Activated CD4-positive, alpha-beta T cell treated with anti-CD3 and anti-CD28 coated beads for 24 hours (primary cell): Measurements from ENCODE around the gene GRSF1.
"Not testable (repeated sequence)": the region's sequence is repeated elsewhere in the genome, so short reads cannot be mapped to it uniquely, and the experiment has no call there.

Experiments
- DNase-seq, 2 donors: peaks; one replicate each; pipeline ENCODE4 v3.0.0-alpha.2; 2020; ENCODE audit warnings: low read depth in 2 of 2

Gene GRSF1

GRCh38 chr4:70836081-70836480, 3.6 kb downstream of the GRSF1 start:
- DNase-seq, result no peak

DNA sequence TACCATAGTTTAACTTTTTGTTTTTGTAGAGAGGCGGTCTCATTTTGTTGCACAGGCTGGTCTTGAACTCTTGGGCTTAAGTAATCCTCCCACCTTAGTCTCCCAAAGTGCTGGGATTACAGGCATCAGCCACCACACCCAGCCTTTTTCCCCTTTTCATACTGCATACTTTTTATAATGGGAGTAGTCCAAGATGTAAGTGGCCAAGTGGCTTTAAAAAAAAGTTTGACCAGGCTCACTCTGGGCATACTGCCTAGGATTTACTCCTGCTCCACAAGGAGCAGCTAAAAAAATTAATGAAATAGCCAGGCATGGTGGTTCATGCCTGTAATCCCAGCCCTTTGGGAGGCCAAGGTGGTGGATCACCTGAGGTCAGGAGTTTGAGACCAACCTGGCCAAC, 6.0 kb downstream of the GRSF1 start:
- no peak for DNase-seq

DNA sequence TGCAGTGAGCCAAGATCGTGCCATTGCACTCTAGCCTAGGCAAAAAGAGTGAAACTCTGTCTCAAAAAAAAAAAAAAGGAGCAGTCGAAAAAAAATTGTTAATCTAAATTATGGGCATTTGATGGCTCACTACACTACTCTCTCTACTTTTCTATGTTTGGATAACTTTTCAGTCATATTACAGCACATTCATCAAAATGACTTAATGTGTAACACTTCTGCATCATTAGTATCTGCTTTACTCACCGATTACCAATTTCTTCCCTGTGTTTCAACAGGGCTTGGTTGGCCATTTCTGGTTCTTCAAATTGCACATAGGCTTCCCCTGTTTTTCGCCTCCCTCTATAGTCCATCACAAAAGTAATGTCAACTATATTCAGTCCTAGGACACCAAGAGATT, 8.4 kb downstream of the GRSF1 start:
- DNase-seq, result no peak

DNA sequence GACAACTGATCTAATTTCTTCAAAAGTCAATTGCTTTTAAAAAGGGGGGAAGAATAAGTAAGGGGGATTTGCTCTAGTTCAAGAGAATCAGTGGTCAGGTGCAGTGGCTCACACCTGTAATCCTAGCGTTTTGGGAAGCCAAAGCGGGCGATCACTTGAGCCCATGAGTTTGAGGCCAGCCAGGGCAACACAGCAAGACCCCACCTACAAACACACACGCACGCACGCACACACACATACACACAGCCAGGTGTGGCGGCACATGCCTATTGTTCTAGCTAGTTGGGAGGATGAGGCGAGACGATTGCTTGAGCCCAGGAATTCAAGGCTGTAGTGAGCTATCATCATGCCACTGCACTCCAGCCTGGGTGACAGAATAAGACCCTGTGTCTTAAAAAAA, 9.6 kb downstream of the GRSF1 start:
- DNase-seq, result no peak

DNA sequence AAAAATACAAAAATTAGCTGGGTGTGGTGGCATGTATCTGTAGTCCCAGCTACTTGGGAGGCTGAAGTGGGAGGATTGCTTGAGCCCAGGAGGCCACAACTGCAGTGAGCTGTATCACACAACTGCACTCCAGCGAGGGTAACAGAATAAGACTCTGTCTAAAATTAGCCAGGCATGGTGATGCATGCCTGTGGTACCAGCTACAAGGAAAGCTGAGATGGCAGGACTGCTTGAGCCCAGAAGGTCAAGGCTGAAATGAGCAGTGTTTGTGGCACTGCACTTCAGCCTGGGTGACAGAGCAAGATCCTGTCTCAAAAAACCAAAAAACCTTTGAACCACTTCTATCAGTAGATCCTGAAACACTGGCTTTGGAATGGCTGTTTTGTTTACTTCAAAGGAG, 10.2 kb downstream of the GRSF1 start:
- DNase-seq, result no peak

DNA sequence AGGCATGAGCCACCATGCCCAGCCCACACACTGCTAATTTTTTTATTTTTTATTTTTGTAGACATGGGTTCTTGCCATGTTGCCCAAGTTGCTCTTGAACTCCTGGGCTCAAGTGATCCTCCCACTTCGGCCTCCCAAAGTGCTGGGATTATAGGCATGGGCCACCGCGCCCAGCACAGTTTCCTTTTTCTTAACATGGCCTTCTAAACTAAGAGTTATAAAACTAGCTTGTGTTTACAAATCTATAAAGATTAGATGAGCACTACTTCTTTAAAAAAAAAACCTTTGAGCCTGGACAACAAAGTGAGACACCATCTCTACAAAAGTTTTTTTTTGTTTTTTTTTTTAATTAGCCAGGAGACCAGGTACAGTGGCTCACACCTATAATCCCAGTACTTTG, 10.7 kb downstream of the GRSF1 start:
- no peak for DNase-seq

GRCh38 chr4:70818921-70819320, 20.8 kb downstream of the GRSF1 start:
- DNase-seq, result no peak

DNA sequence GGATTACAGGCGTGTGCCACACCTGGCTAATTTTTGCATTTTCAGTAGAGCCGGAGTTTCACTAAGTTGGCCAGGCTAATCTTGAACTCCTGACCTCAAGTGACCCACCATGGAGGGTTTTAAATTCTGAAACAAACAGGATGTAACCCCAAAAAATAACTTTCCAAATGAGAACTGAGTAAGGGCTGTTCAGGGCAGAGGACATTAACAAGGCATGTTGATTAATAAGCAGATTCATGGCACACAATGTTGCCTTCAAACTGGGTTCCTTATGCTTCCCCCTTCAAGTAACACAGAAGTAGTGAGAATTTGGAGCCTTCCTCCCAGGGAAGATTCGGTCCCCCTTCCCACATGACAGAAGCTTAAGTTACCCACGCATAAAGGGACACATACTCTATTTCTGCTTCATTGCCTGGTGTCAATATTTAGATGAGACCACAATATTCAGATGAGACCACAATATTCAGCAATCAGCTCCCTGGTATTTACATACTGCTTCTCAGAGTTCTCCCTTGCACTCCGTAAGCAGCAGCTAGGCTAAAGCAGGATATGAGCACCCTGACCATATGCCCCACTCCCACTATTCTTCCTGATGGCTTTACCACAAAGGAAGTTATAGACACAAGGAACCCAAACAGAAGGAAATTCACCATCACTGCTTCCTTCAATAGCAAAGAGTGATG, 21.4 kb downstream of the GRSF1 start:
- no peak for DNase-seq

- DNase-seq, result no peak
Measured at GRCh38 chr4:70816894-70817293, 22.8 kb downstream of the GRSF1 start.

GRCh38 chr4:70815370-70815769, 24.3 kb downstream of the GRSF1 start:
- DNase-seq, result no peak

DNA sequence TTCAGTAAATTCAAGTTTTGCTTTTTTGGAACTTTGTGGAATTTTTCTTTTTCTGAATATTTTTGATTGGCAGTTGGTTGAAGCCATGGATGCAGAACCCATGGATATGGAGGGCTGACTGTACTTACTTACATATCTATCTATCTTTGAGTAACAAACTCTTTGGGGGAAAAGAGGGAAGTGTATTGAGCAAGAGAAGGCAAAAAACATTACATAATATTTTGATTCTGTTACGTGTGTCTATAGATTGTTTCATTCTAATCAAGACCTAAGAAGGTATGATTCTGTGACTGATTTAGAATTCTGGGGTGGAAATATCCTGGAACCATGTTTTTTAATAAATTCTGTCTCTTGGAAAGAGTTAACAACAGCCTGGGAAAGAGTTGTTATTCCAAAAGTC, 31.5 kb downstream of the GRSF1 start:
- DNase-seq, result no peak

- no peak for DNase-seq
Measured at GRCh38 chr4:70802928-70803580, 36.6 kb downstream of the GRSF1 start.

- DNase-seq, result no peak
Measured at GRCh38 chr4:70801265-70801809, 38.4 kb downstream of the GRSF1 start.

GRCh38 chr4:70793626-70794025, 46.1 kb downstream of the GRSF1 start:
- DNase-seq, result no peak

- DNase-seq, result no peak
Measured at GRCh38 chr4:70788733-70789132, 51.0 kb downstream of the GRSF1 start.

- no peak for DNase-seq
Measured at GRCh38 chr4:70787496-70787895, 52.2 kb downstream of the GRSF1 start.

GRCh38 chr4:70783096-70783495, 56.6 kb downstream of the GRSF1 start:
- no peak for DNase-seq

DNA sequence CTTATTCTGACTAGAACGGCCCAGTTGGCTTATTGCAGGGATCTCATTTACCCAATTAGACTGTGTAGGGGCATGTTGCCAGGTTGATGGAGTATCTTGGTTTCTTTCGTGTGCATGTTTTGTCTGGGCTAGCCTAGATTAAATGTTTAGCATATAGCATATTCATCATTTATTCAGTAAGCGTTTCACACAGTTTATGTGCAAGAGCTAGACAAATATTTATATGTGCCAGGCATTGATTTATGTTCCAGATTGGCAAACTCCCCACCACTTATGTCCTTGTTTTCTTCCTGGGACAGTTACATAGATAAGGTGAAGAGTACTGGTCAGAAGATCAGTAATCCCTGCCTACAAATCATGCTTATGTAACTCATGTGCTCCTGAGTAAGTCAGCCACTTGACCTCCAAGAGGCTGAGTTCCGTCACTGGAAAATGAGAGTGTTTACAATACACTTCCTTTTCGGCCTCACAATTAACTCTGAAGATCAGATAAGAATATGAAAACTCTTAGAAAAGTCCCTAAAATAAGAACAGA, 60.7 kb downstream of the GRSF1 start:
- no peak for DNase-seq

- DNase-seq, result no peak
Measured at GRCh38 chr4:70772929-70773555, 66.6 kb downstream of the GRSF1 start.

DNA sequence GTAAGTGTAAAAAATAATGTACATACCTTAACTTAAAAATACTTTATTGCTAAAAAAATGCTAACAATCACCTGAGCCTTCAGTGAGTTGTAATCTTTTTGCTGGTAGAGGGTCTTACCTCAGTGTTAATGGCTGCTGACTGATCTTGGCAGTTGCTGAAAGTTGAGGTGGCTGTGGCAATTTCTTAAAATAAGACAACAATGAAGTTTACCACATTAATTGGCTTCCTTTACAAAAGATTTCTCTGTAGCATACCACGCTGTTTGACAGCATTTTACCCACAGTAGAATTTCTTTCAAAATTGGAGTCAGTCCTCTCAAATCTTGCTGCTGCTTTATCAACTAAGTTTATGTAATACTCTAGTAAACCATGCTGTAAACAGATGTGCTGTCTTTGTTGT, 70.3 kb downstream of the GRSF1 start:
- DNase-seq, result not testable (repeated sequence)

DNA sequence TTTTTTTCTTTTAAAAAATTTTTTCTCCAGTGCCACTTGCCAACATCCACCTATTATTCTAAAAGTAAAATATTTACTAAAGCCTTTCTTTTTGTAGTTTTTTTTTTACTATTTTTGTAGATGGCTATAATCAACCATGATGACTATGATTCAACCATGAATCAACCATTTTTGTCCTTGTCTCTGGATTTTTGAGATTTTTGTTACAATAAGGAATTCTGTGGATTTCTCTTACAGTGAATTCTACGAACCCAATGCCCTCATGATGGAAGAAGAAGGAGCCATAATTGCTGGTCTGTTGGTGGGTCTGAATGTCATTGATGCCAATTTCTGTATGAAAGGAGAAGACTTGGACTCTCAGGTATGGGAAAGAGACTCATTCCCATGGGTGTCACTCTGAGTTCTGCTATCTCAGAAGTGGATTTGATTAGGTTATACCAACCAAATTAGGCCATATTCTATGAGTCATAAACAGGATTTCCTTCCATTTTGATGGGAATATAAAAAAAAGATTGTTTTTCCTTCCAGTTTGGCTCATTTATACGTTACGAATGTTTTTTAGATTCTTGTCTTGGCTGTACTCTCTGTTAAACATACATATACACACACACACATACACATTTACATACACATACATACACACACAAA, 71.3 kb downstream of the GRSF1 start:
- no peak for DNase-seq
